Activated CD8-positive, alpha-beta memory T cell treated with anti-CD3 and anti-CD28 coated beads, Interleukin-2, amount 50 U/mL, for 4 hours (primary cell): ENCODE results near the gene ZNF599.

Experiments used
- DNase-seq: peaks from one replicate; pipeline ENCODE4 v3.0.0-alpha.2; 2020

ZNF599 gene

GRCh38 chr19:34734537-34735103, 38.4 kb downstream of the ZNF599 start:
- no peak for DNase-seq

GRCh38 chr19:34733746-34734536, 39.1 kb downstream of the ZNF599 start, which contains the start of gene ZNF181:
Gene ZNF181 (plus strand): TSS chr19:34734243. CDS start chr19:34735038, 795 bp downstream.
- DNase-seq: peak; percentile 77

- DNase-seq: no peak
Observed at GRCh38 chr19:34733266-34733745, 39.7 kb downstream of the ZNF599 start.

- no peak for DNase-seq
Observed at GRCh38 chr19:34732612-34733211, 40.3 kb downstream of the ZNF599 start.

- DNase-seq: no peak
Observed at GRCh38 chr19:34731964-34732363, 41.1 kb downstream of the ZNF599 start.

GRCh38 chr19:34731019-34731829, 41.8 kb downstream of the ZNF599 start:
- DNase-seq: no peak

GRCh38 chr19:34725400-34725799, 47.6 kb downstream of the ZNF599 start:
- DNase-seq: no peak

- no peak for DNase-seq
Observed at GRCh38 chr19:34722353-34722752, 50.7 kb downstream of the ZNF599 start.

GRCh38 chr19:34715357-34715756, 57.7 kb downstream of the ZNF599 start:
- no peak for DNase-seq

GRCh38 chr19:34713262-34713637, 59.8 kb downstream of the ZNF599 start:
- no peak for DNase-seq

GRCh38 chr19:34712395-34713261, 60.4 kb downstream of the ZNF599 start:
- peak; percentile 34 for DNase-seq

GRCh38 chr19:34711890-34712289, 61.1 kb downstream of the ZNF599 start:
- no peak for DNase-seq
